HepG2 (cell line): ENCODE data around the gene SLC17A9. TPM values are rescaled to one million over a fixed set of nuclear protein-coding genes. Genes with fewer than 3 reads are reported as not detected.
A peak's percentile ranks its signal among the peaks of the same experiment; 100 is the strongest.

ENCODE experiments used
- AHR ChIP-seq: IDR thresholded peaks from 2 replicates; pipeline ENCODE4 v1.6.1; 2018; ENCODE audit warnings: missing genetic modification reagents, missing compliant biosample characterization
- CAMTA2 ChIP-seq: sonication (generic); formaldehyde crosslinking; IDR thresholded peaks from 2 replicates; pipeline ENCODE4 v1.4.0; 2020; ENCODE audit warnings: mild to moderate bottlenecking, missing genetic modification reagents, borderline replicate concordance
- EP300 ChIP-seq, 3 experiments: sonication (generic) in 1 of 3; formaldehyde crosslinking in 1 of 3; IDR thresholded peaks; 2 replicates each; pipeline versions ENCODE4 v1.5.1 to v1.6.1; 2011 to 2020; ENCODE audit warnings: low read depth in 2 of 3, low read length in 2 of 3, borderline replicate concordance in 1 of 3, improper control_type of control experiment in 1 of 3, mild to moderate bottlenecking in 1 of 3, missing genetic modification reagents in 1 of 3, moderate library complexity in 1 of 3
- PAX8 ChIP-seq: sonication (generic); formaldehyde crosslinking; IDR thresholded peaks from 2 replicates; pipeline ENCODE4 v1.8.0; 2022; ENCODE audit warnings: mild to moderate bottlenecking, missing genetic modification reagents, borderline replicate concordance
- PCBP2 ChIP-seq: fragments of 200-400 bp; formaldehyde crosslinking; optimal IDR thresholded peaks from 2 replicates; pipeline ENCODE3; 2018; ENCODE audit warnings: low read length, low read depth; ENCODE audit not compliant: poor library complexity, severe bottlenecking
- RFX5 ChIP-seq: IDR thresholded peaks from 2 replicates; pipeline ENCODE4 v1.6.1; 2011; ENCODE audit warnings: low read depth, low read length, improper control_type of control experiment
- SPEN ChIP-seq: sonication (generic); formaldehyde crosslinking; IDR thresholded peaks from 2 replicates; pipeline ENCODE4 v1.5.1; 2020; ENCODE audit warnings: low read depth, mild to moderate bottlenecking, missing genetic modification reagents
- TOE1 ChIP-seq: sonication (generic); formaldehyde crosslinking; IDR thresholded peaks from 2 replicates; pipeline ENCODE4 v1.4.0; 2020; ENCODE audit warnings: mild to moderate bottlenecking, missing genetic modification reagents
- ZNF350 ChIP-seq: sonication (generic); formaldehyde crosslinking; IDR thresholded peaks from 2 replicates; pipeline ENCODE4 v1.4.0; 2020; ENCODE audit warnings: mild to moderate bottlenecking, low read depth, missing genetic modification reagents, borderline replicate concordance
- ZNF598 ChIP-seq: sonication (generic); formaldehyde crosslinking; IDR thresholded peaks from 2 replicates; pipeline ENCODE4 v1.5.1; 2020; ENCODE audit warnings: mild to moderate bottlenecking, missing genetic modification reagents, borderline replicate concordance
- ZNF670 ChIP-seq: sonication (generic); formaldehyde crosslinking; IDR thresholded peaks from 2 replicates; pipeline ENCODE4 v1.8.0; 2022; ENCODE audit warnings: mild to moderate bottlenecking, missing genetic modification reagents, borderline replicate concordance
- ZNF780A ChIP-seq: sonication (generic); formaldehyde crosslinking; IDR thresholded peaks from 2 replicates; pipeline ENCODE4 v1.8.0; 2022; ENCODE audit warnings: mild to moderate bottlenecking, missing genetic modification reagents, moderate library complexity
- ZSCAN12 ChIP-seq: sonication (generic); formaldehyde crosslinking; IDR thresholded peaks from 2 replicates; pipeline ENCODE4 v1.9.0; 2021; ENCODE audit warnings: mild to moderate bottlenecking, missing genetic modification reagents
- ZZZ3 ChIP-seq: sonication (generic); formaldehyde crosslinking; IDR thresholded peaks from 2 replicates; pipeline ENCODE4 v1.4.0; 2020; ENCODE audit warnings: missing genetic modification reagents, mild to moderate bottlenecking, borderline replicate concordance
- polyA plus RNA-seq, 8 experiments: library from polyadenylated mRNA; depleted of rRNA in 3 of 8; stranded (reverse) in 7 of 8; unstranded in 1 of 8; fragments of >200 nt; fragmentation: Illumina TruSeq in 4 of 8; extraction: Trizol in 4 of 8; gene quantifications; 2 replicates each; pipeline versions ENCODE4 v1.2.1 to v1.2.3, GENCODE V29; 2011 to 2016; ENCODE audit warnings: low read depth in 4 of 8, missing spikeins in 1 of 8, mixed read lengths in 1 of 8; ENCODE audit not compliant: insufficient read depth in 1 of 8
- total RNA-seq, 5 experiments: library from RNA; depleted of rRNA; stranded (reverse); fragments of >200 nt; fragmentation: Illumina TruSeq; extraction: Trizol; gene quantifications; 2 replicates each; pipeline ENCODE4 v1.2.3, GENCODE V29; 2016; ENCODE audit warnings: low read depth in 1 of 5
- TF ChIP-seq, protein P1 (sequence below): IDR thresholded peaks from 2 replicates; pipeline ENCODE4 v1.6.1; 2016; ENCODE audit warnings: low read depth, missing genetic modification reagents, missing compliant biosample characterization
- TF ChIP-seq, protein P2 (sequence below): sonication (generic); formaldehyde crosslinking; IDR thresholded peaks from 2 replicates; pipeline ENCODE4 v1.5.1; 2020; ENCODE audit warnings: missing genetic modification reagents, mild to moderate bottlenecking, borderline replicate concordance
- TF ChIP-seq, protein P3 (sequence below): sonication (generic); formaldehyde crosslinking; IDR thresholded peaks from 2 replicates; pipeline ENCODE4 v1.8.0; 2022; ENCODE audit warnings: mild to moderate bottlenecking, missing genetic modification reagents

Gene SLC17A9
- total and polyA plus RNA-seq, 2 of the 13 experiments (the other 11 are each of a cell fraction or from before 2014, with no cell fraction given), result 110 to 191 TPM

DNA sequence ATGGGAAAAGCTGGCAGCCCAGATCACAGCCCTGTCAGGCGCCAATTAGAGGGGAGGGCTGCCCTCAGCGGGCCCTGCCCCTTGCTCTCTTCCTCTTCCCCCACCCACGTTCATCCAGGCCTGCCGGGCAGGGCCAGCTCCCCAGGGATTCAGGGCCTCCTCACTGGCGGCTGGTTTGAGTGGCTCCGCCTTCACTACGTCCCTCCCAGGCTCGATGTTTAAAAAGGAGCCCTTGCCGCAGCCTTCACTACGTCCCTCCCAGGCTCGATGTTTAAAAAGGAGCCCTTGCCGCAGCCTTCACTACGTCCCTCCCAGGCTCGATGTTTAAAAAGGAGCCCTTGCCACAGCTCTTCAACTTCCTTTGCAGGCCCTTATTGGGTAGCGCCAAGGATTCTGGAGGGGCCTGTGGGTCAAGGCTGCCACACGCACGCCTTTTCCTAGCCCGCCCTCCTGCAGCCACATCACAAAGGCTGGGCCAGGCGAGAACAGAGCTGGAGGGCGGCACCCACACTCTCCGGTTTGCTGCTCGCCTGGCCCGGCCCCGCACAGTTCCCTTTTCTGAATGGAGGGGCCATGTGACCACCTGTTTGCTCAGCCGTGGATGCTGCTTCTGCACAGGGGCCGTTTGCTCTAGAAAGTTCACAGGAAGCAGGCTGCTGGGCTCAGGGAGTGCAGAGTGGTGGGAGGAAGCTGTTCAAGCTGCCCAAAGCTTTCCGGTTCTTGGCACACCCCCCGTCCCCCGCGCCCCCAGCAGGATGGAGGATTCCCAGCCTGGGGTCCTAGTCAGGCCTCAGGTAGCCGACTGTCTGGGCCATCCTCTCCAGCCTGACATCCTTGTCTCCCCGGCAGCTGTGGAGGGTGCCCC lies 1.6 kb downstream of the SLC17A9 start (continued):
- peak; percentile 98 for TF ChIP-seq ZNF350 (CRISPR knock-in tag)
- TF ChIP-seq ZNF598 (CRISPR knock-in tag), result 0 out of 2 replicates have a peak, but pooled peaks have one; percentile 59
- no peak; the same call in 1 of the 2 replicates for TF ChIP-seq TOE1
- no peak for TF ChIP-seq RFX5
- TF ChIP-seq PCBP2, result no peak
- TF ChIP-seq ZZZ3, result 0 out of 2 replicates have a peak, but pooled peaks have one; percentile 34
- peak in 1 of 2 experiments; percentile 67; a peak in 2 of 4 replicates for TF ChIP-seq EP300 (IDR thresholded peaks at IDR 0.05; ENCODE audit: low read depth in 2 of 2, low read length in 2 of 2)
- TF ChIP-seq EP300 (CRISPR knock-in tag; IDR thresholded peaks at IDR 0.05; ENCODE audit: borderline replicate concordance), result peak; percentile 45; the same call in 1 of the 2 replicates
- TF ChIP-seq, protein P1, sequence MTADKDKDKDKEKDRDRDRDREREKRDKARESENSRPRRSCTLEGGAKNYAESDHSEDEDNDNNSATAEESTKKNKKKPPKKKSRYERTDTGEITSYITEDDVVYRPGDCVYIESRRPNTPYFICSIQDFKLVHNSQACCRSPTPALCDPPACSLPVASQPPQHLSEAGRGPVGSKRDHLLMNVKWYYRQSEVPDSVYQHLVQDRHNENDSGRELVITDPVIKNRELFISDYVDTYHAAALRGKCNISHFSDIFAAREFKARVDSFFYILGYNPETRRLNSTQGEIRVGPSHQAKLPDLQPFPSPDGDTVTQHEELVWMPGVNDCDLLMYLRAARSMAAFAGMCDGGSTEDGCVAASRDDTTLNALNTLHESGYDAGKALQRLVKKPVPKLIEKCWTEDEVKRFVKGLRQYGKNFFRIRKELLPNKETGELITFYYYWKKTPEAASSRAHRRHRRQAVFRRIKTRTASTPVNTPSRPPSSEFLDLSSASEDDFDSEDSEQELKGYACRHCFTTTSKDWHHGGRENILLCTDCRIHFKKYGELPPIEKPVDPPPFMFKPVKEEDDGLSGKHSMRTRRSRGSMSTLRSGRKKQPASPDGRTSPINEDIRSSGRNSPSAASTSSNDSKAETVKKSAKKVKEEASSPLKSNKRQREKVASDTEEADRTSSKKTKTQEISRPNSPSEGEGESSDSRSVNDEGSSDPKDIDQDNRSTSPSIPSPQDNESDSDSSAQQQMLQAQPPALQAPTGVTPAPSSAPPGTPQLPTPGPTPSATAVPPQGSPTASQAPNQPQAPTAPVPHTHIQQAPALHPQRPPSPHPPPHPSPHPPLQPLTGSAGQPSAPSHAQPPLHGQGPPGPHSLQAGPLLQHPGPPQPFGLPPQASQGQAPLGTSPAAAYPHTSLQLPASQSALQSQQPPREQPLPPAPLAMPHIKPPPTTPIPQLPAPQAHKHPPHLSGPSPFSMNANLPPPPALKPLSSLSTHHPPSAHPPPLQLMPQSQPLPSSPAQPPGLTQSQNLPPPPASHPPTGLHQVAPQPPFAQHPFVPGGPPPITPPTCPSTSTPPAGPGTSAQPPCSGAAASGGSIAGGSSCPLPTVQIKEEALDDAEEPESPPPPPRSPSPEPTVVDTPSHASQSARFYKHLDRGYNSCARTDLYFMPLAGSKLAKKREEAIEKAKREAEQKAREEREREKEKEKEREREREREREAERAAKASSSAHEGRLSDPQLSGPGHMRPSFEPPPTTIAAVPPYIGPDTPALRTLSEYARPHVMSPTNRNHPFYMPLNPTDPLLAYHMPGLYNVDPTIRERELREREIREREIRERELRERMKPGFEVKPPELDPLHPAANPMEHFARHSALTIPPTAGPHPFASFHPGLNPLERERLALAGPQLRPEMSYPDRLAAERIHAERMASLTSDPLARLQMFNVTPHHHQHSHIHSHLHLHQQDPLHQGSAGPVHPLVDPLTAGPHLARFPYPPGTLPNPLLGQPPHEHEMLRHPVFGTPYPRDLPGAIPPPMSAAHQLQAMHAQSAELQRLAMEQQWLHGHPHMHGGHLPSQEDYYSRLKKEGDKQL (CRISPR knock-in tag), result peak; percentile 84
- TF ChIP-seq, protein P2, sequence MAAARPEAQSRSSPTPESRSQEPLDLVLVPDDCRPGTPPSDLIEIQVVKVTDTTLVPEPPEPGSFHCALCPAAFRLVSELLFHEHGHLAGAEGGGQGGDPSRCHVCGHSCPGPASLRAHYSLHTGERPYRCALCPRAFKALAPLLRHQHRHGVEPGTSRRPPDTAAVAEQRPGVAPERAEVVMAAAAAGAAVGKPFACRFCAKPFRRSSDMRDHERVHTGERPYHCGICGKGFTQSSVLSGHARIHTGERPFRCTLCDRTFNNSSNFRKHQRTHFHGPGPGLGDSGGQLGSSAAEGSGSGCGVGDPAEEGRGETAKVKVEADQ (CRISPR knock-in tag), result peak; percentile 94
- no peak for TF ChIP-seq ZNF780A (CRISPR knock-in tag)
- TF ChIP-seq CAMTA2, result peak; percentile 79; the same call in 1 of the 2 replicates
- no peak for TF ChIP-seq AHR (CRISPR knock-in tag)
- TF ChIP-seq ZSCAN12 (CRISPR knock-in tag), result peak; percentile 97
- TF ChIP-seq SPEN (CRISPR knock-in tag), result peak; percentile 97
- TF ChIP-seq ZNF670 (CRISPR knock-in tag), result peak; percentile 94
- TF ChIP-seq, protein P3, sequence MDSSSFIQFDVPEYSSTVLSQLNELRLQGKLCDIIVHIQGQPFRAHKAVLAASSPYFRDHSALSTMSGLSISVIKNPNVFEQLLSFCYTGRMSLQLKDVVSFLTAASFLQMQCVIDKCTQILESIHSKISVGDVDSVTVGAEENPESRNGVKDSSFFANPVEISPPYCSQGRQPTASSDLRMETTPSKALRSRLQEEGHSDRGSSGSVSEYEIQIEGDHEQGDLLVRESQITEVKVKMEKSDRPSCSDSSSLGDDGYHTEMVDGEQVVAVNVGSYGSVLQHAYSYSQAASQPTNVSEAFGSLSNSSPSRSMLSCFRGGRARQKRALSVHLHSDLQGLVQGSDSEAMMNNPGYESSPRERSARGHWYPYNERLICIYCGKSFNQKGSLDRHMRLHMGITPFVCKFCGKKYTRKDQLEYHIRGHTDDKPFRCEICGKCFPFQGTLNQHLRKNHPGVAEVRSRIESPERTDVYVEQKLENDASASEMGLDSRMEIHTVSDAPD (CRISPR knock-in tag), result no peak
- peak; percentile 36; the same call in 1 of the 2 replicates for TF ChIP-seq PAX8 (CRISPR knock-in tag)
